H1 (cell line): Measurements from ENCODE around the gene CDC42EP1. TPM values are rescaled to one million over a fixed set of nuclear protein-coding genes. Genes with fewer than 3 reads are reported as not detected.

Experiments
- CTCF ChIA-PET: fragments of 300-600 bp; sonication (Branson Sonifier 250); formaldehyde crosslinking; loops from one replicate; lab custom pipeline; 2021; ENCODE audit not compliant: partially characterized antibody; lab: Charles Lee
- POLR2A ChIA-PET: fragments of 300-600 bp; sonication (Branson Sonifier 250); formaldehyde crosslinking; loops from one replicate; lab custom pipeline; 2021; ENCODE audit warnings: inconsistent platforms; ENCODE audit not compliant: partially characterized antibody; lab: Charles Lee
- DNase-seq, 2 experiments: peaks; one replicate each; pipeline versions ENCODE4 v3.0.0 to v3.0.0-alpha.2; 2010 to 2022; ENCODE audit warnings: low spot score in 2 of 2, low read depth in 1 of 2, mixed read lengths in 1 of 2
- FAIRE-seq: peaks from 2 replicates; lab custom pipeline; 2011; peaks lifted over from hg19 to GRCh38; lab: Jason Lieb, UNC
- H2AFZ ChIP-seq: 2 replicates; pipeline ENCODE4 v1.8.1; 2012; ENCODE audit warnings: low read length, inconsistent platforms
- H2AK5ac ChIP-seq: 2 replicates; pipeline ENCODE4 v1.6.1; 2013; ENCODE audit warnings: low read depth, low read length
- H2BK120ac ChIP-seq: replicated peaks from 2 replicates; pipeline ENCODE3; 2013; ENCODE audit warnings: low read depth, low read length, inconsistent platforms
- H2BK12ac ChIP-seq: 2 replicates; pipeline ENCODE4 v1.6.1; 2013; ENCODE audit warnings: low read depth, low read length
- H2BK15ac ChIP-seq: 2 replicates; pipeline ENCODE4 v1.6.1; 2013; ENCODE audit warnings: low read length
- H2BK20ac ChIP-seq: 2 replicates; pipeline ENCODE4 v1.6.1; 2013; ENCODE audit warnings: low read length
- H2BK5ac ChIP-seq: 2 replicates; pipeline ENCODE4 v1.6.1; 2013; ENCODE audit warnings: low read depth, low read length
- H3K14ac ChIP-seq: 2 replicates; pipeline ENCODE4 v1.6.1; 2013; ENCODE audit warnings: inconsistent platforms; ENCODE audit not compliant: insufficient read length
- H3K18ac ChIP-seq: 2 replicates; pipeline ENCODE4 v1.6.1; 2013; ENCODE audit warnings: low read length; ENCODE audit errors: extremely low read depth
- H3K23ac ChIP-seq: 2 replicates; pipeline ENCODE4 v1.6.1; 2013; ENCODE audit warnings: inconsistent platforms; ENCODE audit not compliant: insufficient read length
- H3K23me2 ChIP-seq: 2 replicates; pipeline ENCODE4 v1.6.1; 2013; ENCODE audit warnings: low read depth, low read length
- H3K27ac ChIP-seq: 2 replicates; pipeline ENCODE4 v1.6.1; 2011; ENCODE audit warnings: low read depth, low read length, inconsistent platforms
- H3K27me3 ChIP-seq, 4 experiments: replicated peaks in 1 of 4; 1 replicate in 1 of 4; 2 replicates in 3 of 4; pipeline versions ENCODE4 v1.6.1 to v1.8.1; 2011 to 2013; ENCODE audit warnings: low read length in 3 of 4, mild to moderate bottlenecking in 3 of 4, inconsistent platforms in 2 of 4, mixed read lengths in 2 of 4, moderate library complexity in 1 of 4; ENCODE audit not compliant: control insufficient read depth in 3 of 4, insufficient read depth in 3 of 4; ENCODE audit errors: extremely low read depth in 1 of 4
- H3K36me3 ChIP-seq, 4 experiments: 2 replicates each; pipeline versions ENCODE4 v1.6.1 to v1.8.1; 2011 to 2013; ENCODE audit warnings: mild to moderate bottlenecking in 4 of 4, low read length in 3 of 4, moderate library complexity in 2 of 4, control low read depth in 1 of 4, inconsistent platforms in 1 of 4; ENCODE audit not compliant: insufficient read depth in 4 of 4, control insufficient read depth in 2 of 4
- H3K4ac ChIP-seq: replicated peaks from 2 replicates; pipeline ENCODE3; 2013; ENCODE audit warnings: low read length, low read depth, mixed read lengths, inconsistent platforms; ENCODE audit not compliant: insufficient read length
- H3K4me1 ChIP-seq, 4 experiments: replicated peaks in 1 of 4; 1 replicate in 1 of 4; 2 replicates in 3 of 4; pipeline versions ENCODE4 v1.6.1 to v1.8.1; 2011 to 2013; ENCODE audit warnings: low read length in 3 of 4, inconsistent platforms in 2 of 4, mixed read lengths in 1 of 4; ENCODE audit not compliant: insufficient read depth in 4 of 4, control insufficient read depth in 3 of 4
- H3K4me2 ChIP-seq, 2 experiments: 2 replicates each; pipeline versions ENCODE4 v1.6.1 to v1.8.1; 2011 to 2013; ENCODE audit warnings: low read depth in 2 of 2, low read length in 2 of 2, control low read depth in 1 of 2, inconsistent platforms in 1 of 2, mild to moderate bottlenecking in 1 of 2; ENCODE audit not compliant: insufficient read depth in 1 of 2
- H3K4me3 ChIP-seq, 4 experiments: fragments of 200-600, 300-600 bp in 1 of 4; sonication (generic), shearing (Covaris generic), sonication (Bioruptor Twin) in 1 of 4; 2 replicates each; pipeline versions ENCODE4 v1.5.1 to v1.8.1; 2011 to 2016; ENCODE audit warnings: low read length in 4 of 4, low read depth in 3 of 4, control low read depth in 2 of 4, inconsistent platforms in 2 of 4, mild to moderate bottlenecking in 2 of 4, mixed read lengths in 1 of 4, moderate library complexity in 1 of 4; ENCODE audit not compliant: insufficient read depth in 2 of 4; ENCODE audit errors: extremely low read depth in 1 of 4
- H3K56ac ChIP-seq: replicated peaks from 2 replicates; pipeline ENCODE3; 2013; ENCODE audit warnings: low read depth, mild to moderate bottlenecking, mixed read lengths, low read length, inconsistent platforms; ENCODE audit not compliant: insufficient read length
- H3K79me1 ChIP-seq: 2 replicates; pipeline ENCODE4 v1.6.1; 2013; ENCODE audit warnings: low read depth, low read length, control low read depth
- H3K79me2 ChIP-seq, 2 experiments: 2 replicates each; pipeline versions ENCODE4 v1.6.1 to v1.8.1; 2012 to 2013; ENCODE audit warnings: low read length in 2 of 2, mild to moderate bottlenecking in 2 of 2, inconsistent platforms in 1 of 2; ENCODE audit not compliant: insufficient read depth in 2 of 2, control insufficient read depth in 1 of 2
- H3K9ac ChIP-seq, 4 experiments: replicated peaks in 1 of 4; 1 replicate in 1 of 4; 2 replicates in 3 of 4; pipeline versions ENCODE4 v1.6.1 to v1.8.1; 2011 to 2013; ENCODE audit warnings: low read depth in 3 of 4, low read length in 3 of 4, control low read depth in 2 of 4, mild to moderate bottlenecking in 2 of 4, moderate library complexity in 2 of 4, inconsistent platforms in 1 of 4; ENCODE audit errors: extremely low read depth in 1 of 4
- H3K9me3 ChIP-seq, 2 experiments: 2 replicates each; pipeline versions ENCODE4 v1.6.1 to v1.8.1; 2012 to 2013; ENCODE audit warnings: mild to moderate bottlenecking in 2 of 2, moderate library complexity in 2 of 2, control low read depth in 1 of 2, inconsistent platforms in 1 of 2, low read depth in 1 of 2, low read length in 1 of 2, mixed read lengths in 1 of 2; ENCODE audit not compliant: insufficient read depth in 2 of 2
- H4K20me1 ChIP-seq, 2 experiments: replicated peaks in 1 of 2; 2 replicates each; pipeline versions ENCODE3 to v1.8.1; 2011 to 2013; ENCODE audit warnings: inconsistent platforms in 2 of 2, low read length in 2 of 2, mild to moderate bottlenecking in 1 of 2; ENCODE audit not compliant: insufficient read depth in 2 of 2, control insufficient read depth in 1 of 2
- H4K5ac ChIP-seq: 2 replicates; pipeline ENCODE4 v1.6.1; 2013; ENCODE audit warnings: low read length, low read depth, mixed read lengths, inconsistent platforms; ENCODE audit not compliant: insufficient read length
- H4K8ac ChIP-seq: 2 replicates; pipeline ENCODE4 v1.8.0; 2013; ENCODE audit warnings: mild to moderate bottlenecking, moderate library complexity, low read length, inconsistent platforms; ENCODE audit not compliant: insufficient read depth; ENCODE audit errors: extremely low read depth
- H4K91ac ChIP-seq: replicated peaks from 2 replicates; pipeline ENCODE3; 2013; ENCODE audit warnings: low read length, mixed read lengths, inconsistent platforms; ENCODE audit not compliant: insufficient read length
- CHD1 ChIP-seq: IDR thresholded peaks from 2 replicates; pipeline ENCODE4 v1.6.1; 2012; ENCODE audit warnings: low read depth, low read length, improper control_type of control experiment
- EZH2 ChIP-seq: fragments of 200-600 bp; sonication (generic); IDR thresholded peaks from 2 replicates; pipeline ENCODE4 v1.7.1; 2012; ENCODE audit warnings: low read depth, mild to moderate bottlenecking, moderate library complexity, low read length, inconsistent platforms; ENCODE audit not compliant: severe bottlenecking
- HDAC2 ChIP-seq, 2 experiments: fragments of 300-600 bp in 1 of 2; sonication (generic) in 1 of 2; IDR thresholded peaks; 2 replicates each; pipeline ENCODE4 v1.6.1; 2011 to 2012; ENCODE audit warnings: low read depth in 2 of 2, low read length in 2 of 2, mild to moderate bottlenecking in 2 of 2, moderate library complexity in 2 of 2, borderline replicate concordance in 1 of 2, inconsistent platforms in 1 of 2
- HDAC6 ChIP-seq: IDR thresholded peaks from one replicate; pipeline ENCODE4 v1.7.1; 2012; ENCODE audit warnings: low read depth, mild to moderate bottlenecking, inconsistent platforms, low read length, moderate library complexity
- KDM4A ChIP-seq: IDR thresholded peaks from one replicate; pipeline ENCODE4 v1.7.1; 2012; ENCODE audit warnings: low read depth, mild to moderate bottlenecking, moderate library complexity, low read length, inconsistent platforms; ENCODE audit not compliant: severe bottlenecking
- KDM5A ChIP-seq: fragments of 200-600 bp; IDR thresholded peaks from 2 replicates; pipeline ENCODE4 v1.7.1; 2012; ENCODE audit warnings: mild to moderate bottlenecking, low read length, inconsistent platforms, mixed read lengths
- POU5F1 ChIP-seq: IDR thresholded peaks from 2 replicates; pipeline ENCODE4 v1.6.1; 2011; ENCODE audit warnings: low read depth, mild to moderate bottlenecking, low read length, moderate library complexity
- RNF2 ChIP-seq: fragments of 200-900, 300-1000 bp; sonication (generic); IDR thresholded peaks from 2 replicates; pipeline ENCODE4 v1.7.1; 2016; ENCODE audit warnings: borderline replicate concordance, low read depth, mild to moderate bottlenecking, antibody characterized with exemption, low read length; ENCODE audit not compliant: poor library complexity, severe bottlenecking; ENCODE audit errors: missing control alignments
- SIRT6 ChIP-seq: IDR thresholded peaks from one replicate; pipeline ENCODE4 v1.7.1; 2012; ENCODE audit warnings: low read length, inconsistent platforms
- ZNF274 ChIP-seq: IDR thresholded peaks from 2 replicates; pipeline ENCODE4 v1.7.0; 2012; ENCODE audit warnings: low read length, borderline replicate concordance; ENCODE audit errors: extremely low read depth
- WGBS, 2 experiments: shearing (Covaris generic) in 1 of 2; methylation state at CpG; one replicate each; pipeline versions ENCODE4 v1.1.6 to v1.1.7; 2013 to 2015; ENCODE audit warnings: low lambda C conversion rate in 2 of 2, mixed read lengths in 2 of 2, inconsistent platforms in 1 of 2, low coverage in 1 of 2, missing lambda C conversion rate in 1 of 2; ENCODE audit not compliant: insufficient replicate concordance in 2 of 2, insufficient coverage in 1 of 2, insufficient read length in 1 of 2; ENCODE audit errors: extremely low coverage in 1 of 2, missing lambda C conversion rate in 1 of 2; 5-methylcytosine and 5-hydroxymethylcytosine counted together
- polyA plus RNA-seq, 7 experiments: library from polyadenylated mRNA; depleted of rRNA in 3 of 7; stranded (reverse) in 5 of 7; unstranded in 2 of 7; fragments of >200 nt in 5 of 7; fragments of 200-250 nt in 2 of 7; gene quantifications; 1 replicate in 5 of 7; 2 replicates in 1 of 7; 4 replicates in 1 of 7; pipeline versions ENCODE4 v1.2.1 to v1.2.3, GENCODE V29; 2011 to 2013; ENCODE audit warnings: missing spikeins in 2 of 7, mixed read lengths in 2 of 7
- total RNA-seq: library from RNA; stranded (reverse); fragmentation: NEBNext Ultra II Directional; extraction: Animal tissue kit (Norgen Biotek cat#: 25700); gene quantifications from 2 replicates; pipeline ENCODE4 v1.2.1, GENCODE V29; 2021
- TF ChIP-seq, protein P1 (sequence below): IDR thresholded peaks from 2 replicates; pipeline ENCODE4 v1.6.1; 2012; ENCODE audit warnings: low read length, inconsistent platforms

CDC42EP1 gene
- total and polyA plus RNA-seq, 2 of the 8 experiments (the other 6 are each of a cell fraction or from before 2014, with no cell fraction given) = 8.3 to 11.2 TPM

DNA sequence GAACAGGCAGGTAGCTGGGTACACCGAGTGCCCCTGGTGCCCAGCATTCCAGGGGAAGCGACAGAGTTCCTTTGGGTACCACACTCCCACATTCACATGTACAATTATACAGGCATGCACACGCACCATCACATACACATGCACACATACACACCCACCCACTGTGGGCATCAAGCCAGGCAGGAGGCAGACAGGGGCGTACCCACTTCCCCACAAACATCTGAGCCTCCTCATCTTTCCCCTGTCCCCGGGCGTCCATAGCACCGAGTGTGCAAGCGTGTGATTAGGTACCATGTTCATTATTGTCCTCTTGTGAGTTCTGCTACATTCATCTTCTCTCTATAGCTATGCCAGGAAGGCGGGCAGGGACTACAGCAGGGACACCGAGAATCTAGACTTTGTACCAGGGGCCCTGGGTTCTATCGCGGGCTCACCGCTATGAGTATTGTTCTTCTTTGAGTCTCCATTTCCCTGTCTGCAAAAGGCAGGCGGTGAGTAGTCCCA lies 39.0 kb upstream of the CDC42EP1 start:
- H2BK20ac ChIP-seq = no peak overlapping the region
- H4K8ac ChIP-seq = no peak overlapping the region; the same call in 1 of the 2 replicates
- no peak overlapping the region for H4K91ac ChIP-seq
- 0 out of 2 replicates have a peak overlapping the region, but pooled peaks have one; percentile 40 for H2AK5ac ChIP-seq
- no peak overlapping the region for H2BK12ac ChIP-seq
- FAIRE-seq (no peak), DNase-seq (no peak)
- no peak overlapping the region; the same call in 1 of the 2 replicates for H2BK5ac ChIP-seq
- 91% methylated on average over 14 of the region's 14 CpGs; no CpG with 5 or more reads in 1 of the 2 experiments for WGBS, 2 experiments
- H3K36me3 ChIP-seq = no peaks in the 10 kb centered on the region
- H3K4me3 ChIP-seq = no peak overlapping the region
- H4K5ac ChIP-seq = no peak overlapping the region
- no peak overlapping the region for H3K56ac ChIP-seq
- H3K27ac ChIP-seq = no peak overlapping the region
- H3K4me2 ChIP-seq = no peak overlapping the region
- no peak overlapping the region for H3K4ac ChIP-seq
- H3K23ac ChIP-seq = no peak overlapping the region
- H3K79me1 ChIP-seq = no peaks in the 10 kb centered on the region
- H3K4me1 ChIP-seq = peaks cover 0 to 7% (median 4%) of the 10 kb centered on the region in 4 experiments; a peak in 3 of 7 replicates
- H2BK15ac ChIP-seq = 0 out of 2 replicates have a peak overlapping the region, but pooled peaks have one; percentile 29
- ChIA-PET CTCF (interaction anchor here (0.6 to 2.4 kb wide), 9 partner anchors 10 to 98 kb away, joined by 3 to 8 read pairs (median 3); no protein-coding TSS in a partner anchor), POLR2A (no interaction called here)
- no peaks in the 10 kb centered on the region for H3K9me3 ChIP-seq
- H3K14ac ChIP-seq = no peak overlapping the region
- H3K23me2 ChIP-seq = peaks cover 10% of the 10 kb centered on the region; the same call in 1 of the 2 replicates
- peaks cover 7 to 25% (median 16%) of the 10 kb centered on the region in 4 experiments; a peak in 6 of 7 replicates for H3K27me3 ChIP-seq
- no peaks in the 10 kb centered on the region for H4K20me1 ChIP-seq
- H2AFZ ChIP-seq = no peak overlapping the region
- no peaks in the 10 kb centered on the region for H3K79me2 ChIP-seq
- no peak overlapping the region for H3K9ac ChIP-seq
- H3K18ac ChIP-seq = no peak overlapping the region
- H2BK120ac ChIP-seq = no peak overlapping the region
- no peak for TF ChIP-seq EZH2
- no peak for TF ChIP-seq RNF2
- no peak for TF ChIP-seq HDAC2 (IDR thresholded peaks at IDR 0.05; ENCODE audit: borderline replicate concordance in 1 of 2, low read depth in 2 of 2, low read length in 2 of 2)
- no peak for TF ChIP-seq ZNF274
- TF ChIP-seq KDM5A = no peak
- TF ChIP-seq, protein P1, sequence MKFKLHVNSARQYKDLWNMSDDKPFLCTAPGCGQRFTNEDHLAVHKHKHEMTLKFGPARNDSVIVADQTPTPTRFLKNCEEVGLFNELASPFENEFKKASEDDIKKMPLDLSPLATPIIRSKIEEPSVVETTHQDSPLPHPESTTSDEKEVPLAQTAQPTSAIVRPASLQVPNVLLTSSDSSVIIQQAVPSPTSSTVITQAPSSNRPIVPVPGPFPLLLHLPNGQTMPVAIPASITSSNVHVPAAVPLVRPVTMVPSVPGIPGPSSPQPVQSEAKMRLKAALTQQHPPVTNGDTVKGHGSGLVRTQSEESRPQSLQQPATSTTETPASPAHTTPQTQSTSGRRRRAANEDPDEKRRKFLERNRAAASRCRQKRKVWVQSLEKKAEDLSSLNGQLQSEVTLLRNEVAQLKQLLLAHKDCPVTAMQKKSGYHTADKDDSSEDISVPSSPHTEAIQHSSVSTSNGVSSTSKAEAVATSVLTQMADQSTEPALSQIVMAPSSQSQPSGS = no peak
- TF ChIP-seq KDM4A = no peak
- TF ChIP-seq POU5F1 = no peak
- TF ChIP-seq SIRT6 = no peak
- TF ChIP-seq HDAC6 = no peak
- TF ChIP-seq CHD1 = no peak
